Fibroblast of the aortic adventitia (primary cell): ENCODE measurements around the gene DDX51. TPM values are rescaled to one million over a fixed set of nuclear protein-coding genes. Genes with fewer than 3 reads are reported as not detected.

Experiments
- DNase-seq: peaks from one replicate; pipeline ENCODE4 v3.0.0-alpha.2; 2010; ENCODE audit warnings: low read depth
- H3K4me3 ChIP-seq: 2 replicates; pipeline ENCODE4 v1.5.1; 2011; ENCODE audit warnings: low read depth, mild to moderate bottlenecking, control low read depth, low read length, moderate library complexity
- total RNA-seq: library from RNA; depleted of rRNA; stranded (reverse); fragments of >200 nt; gene quantifications from 2 replicates; pipeline ENCODE4 v1.2.3, GENCODE V29; 2012; ENCODE audit warnings: low replicate concordance
- TF ChIP-seq, protein P1 (sequence below): IDR thresholded peaks from 2 replicates; pipeline ENCODE4 v1.5.1; 2011; ENCODE audit warnings: mild to moderate bottlenecking, low read length, control low read depth, inconsistent platforms; ENCODE audit not compliant: insufficient read depth

The DDX51 gene, protein sequence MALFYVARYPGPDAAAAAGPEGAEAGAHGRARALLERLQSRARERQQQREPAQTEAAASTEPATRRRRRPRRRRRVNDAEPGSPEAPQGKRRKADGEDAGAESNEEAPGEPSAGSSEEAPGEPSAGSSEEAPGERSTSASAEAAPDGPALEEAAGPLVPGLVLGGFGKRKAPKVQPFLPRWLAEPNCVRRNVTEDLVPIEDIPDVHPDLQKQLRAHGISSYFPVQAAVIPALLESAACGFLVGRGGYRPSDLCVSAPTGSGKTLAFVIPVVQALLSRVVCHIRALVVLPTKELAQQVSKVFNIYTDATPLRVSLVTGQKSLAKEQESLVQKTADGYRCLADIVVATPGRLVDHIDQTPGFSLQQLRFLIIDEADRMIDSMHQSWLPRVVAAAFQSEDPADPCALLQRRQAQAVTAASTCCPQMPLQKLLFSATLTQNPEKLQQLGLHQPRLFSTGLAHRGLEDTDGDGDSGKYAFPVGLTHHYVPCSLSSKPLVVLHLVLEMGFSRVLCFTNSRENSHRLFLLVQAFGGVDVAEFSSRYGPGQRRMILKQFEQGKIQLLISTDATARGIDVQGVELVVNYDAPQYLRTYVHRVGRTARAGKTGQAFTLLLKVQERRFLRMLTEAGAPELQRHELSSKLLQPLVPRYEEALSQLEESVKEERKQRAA
- 9.4 and 14.1 TPM in 2 replicates for total RNA-seq

DNA sequence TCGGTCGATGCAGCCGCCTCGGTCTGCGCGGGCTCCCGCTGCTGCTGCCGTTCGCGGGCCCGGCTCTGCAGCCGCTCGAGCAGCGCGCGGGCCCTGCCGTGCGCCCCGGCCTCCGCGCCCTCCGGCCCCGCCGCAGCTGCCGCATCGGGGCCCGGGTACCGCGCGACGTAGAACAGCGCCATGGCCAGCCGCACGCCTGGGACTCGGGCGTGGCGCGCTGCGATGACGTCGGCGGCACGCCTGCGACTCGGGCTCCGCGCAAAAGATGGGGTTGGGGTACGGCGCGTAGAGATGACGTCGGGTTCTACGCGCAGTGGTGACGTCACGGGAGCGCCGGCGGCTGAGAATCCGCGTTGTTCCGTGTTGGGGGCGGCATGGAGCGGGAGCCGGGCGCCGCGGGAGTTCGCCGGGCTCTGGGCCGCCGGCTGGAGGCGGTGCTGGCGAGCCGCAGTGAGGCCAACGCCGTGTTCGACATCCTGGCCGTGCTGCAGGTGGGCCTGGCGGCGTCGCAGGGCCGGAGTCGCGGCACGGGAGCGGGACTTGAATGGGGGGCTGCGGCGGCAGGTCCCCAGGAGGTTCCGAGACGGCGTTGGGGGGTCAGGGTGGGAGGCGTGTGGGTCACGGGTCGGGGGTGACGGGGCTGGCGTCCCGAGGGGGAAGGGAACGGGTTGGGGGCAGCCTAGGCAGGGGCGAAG is at the start of gene DDX51, which contains the start of gene NOC4L:
TSS of gene DDX51 (minus strand) at position 205 of the 695 bp plus-strand sequence. CDS start at position 182, 23 bp downstream.
TSS of gene NOC4L (plus strand) at position 343 of the 695 bp plus-strand sequence. CDS start at position 375, 32 bp downstream.
- TF ChIP-seq, protein P1, sequence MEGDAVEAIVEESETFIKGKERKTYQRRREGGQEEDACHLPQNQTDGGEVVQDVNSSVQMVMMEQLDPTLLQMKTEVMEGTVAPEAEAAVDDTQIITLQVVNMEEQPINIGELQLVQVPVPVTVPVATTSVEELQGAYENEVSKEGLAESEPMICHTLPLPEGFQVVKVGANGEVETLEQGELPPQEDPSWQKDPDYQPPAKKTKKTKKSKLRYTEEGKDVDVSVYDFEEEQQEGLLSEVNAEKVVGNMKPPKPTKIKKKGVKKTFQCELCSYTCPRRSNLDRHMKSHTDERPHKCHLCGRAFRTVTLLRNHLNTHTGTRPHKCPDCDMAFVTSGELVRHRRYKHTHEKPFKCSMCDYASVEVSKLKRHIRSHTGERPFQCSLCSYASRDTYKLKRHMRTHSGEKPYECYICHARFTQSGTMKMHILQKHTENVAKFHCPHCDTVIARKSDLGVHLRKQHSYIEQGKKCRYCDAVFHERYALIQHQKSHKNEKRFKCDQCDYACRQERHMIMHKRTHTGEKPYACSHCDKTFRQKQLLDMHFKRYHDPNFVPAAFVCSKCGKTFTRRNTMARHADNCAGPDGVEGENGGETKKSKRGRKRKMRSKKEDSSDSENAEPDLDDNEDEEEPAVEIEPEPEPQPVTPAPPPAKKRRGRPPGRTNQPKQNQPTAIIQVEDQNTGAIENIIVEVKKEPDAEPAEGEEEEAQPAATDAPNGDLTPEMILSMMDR = no peak
- peak within 1 kb of the TSS; percentile 86 for H3K4me3 ChIP-seq

DNA sequence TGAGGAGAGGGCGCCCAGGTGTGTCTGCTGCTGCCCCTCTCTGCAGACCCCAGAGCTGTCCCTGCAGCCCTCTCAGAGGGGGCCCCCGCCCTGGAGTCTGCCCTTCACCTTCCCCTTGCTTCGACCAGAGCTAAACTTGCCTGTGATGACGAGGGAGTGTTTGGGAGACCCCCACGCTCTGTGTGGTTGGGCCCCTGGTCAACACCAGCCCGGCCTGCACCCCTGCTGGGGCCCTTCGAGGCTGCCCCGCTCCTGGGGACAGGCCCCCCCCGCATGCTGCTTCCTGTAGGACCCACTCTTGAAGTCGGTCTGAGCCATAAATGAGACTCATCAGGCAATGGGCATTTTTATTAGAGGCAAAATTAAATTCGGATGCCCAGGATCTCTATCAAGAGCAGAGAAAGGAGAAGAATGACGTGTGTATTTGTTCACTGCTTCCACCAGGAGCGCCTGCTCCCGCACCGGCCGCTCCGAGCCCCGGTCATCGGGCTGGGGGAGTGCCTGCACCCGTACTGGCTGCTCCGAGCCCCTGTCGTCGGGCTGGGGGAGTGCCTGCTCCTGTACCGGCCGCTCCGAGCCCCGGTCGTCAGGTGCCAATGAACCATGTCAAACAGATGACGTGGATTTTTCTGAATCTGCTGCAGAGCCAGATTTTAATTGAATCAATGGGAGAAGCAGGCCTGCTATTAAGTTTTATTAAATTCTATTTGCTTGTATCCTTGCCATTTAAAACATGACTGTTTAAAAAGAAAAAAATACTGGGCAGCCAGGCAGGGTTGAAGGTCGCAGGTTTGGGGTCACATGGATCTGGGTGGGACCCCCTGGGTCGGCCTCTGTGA is 47.8 kb upstream of the DDX51 start:
- TF ChIP-seq, protein P1 = no peak
- H3K4me3 ChIP-seq = no peak overlapping the region
- no peak for DNase-seq

More for the DNA sequence above, at the start of gene DDX51, which contains the start of gene NOC4L:
- DNase-seq = peak; percentile 93

DNA sequence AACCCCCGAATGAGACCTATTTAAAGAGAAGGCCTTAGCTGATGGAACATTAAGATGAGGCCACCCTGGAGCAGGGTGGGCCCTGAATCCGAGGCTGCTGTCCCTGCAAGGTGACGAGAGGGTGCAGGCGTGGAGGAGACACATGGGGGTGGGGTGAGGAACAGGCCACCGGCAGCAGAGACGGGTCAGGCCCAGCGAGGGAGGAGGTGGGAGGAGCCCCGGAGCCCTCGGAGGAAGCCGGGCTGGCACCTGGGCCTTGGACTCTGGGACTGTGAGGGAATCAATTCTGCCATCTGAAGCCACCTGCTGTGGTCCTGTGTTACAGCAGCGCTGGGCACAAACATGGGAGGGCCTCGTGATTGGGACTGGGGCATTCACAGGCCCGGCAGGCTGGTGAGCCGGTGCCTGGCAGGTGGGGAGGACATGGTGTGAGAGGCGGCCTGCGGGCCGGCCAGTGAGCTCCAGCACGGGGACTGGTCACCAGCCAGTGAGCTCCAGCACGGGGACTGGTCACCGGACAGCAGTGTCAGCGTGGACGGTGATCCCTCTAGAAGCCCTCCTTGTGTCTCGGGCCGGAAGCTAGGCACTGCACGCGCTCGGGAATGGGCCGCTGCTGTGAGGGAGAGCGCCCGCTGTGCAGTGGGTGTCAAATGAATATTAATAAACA is 46.8 kb upstream of the DDX51 start:
- DNase-seq = no peak
- TF ChIP-seq, protein P1 = no peak
- no peak overlapping the region for H3K4me3 ChIP-seq

DNA sequence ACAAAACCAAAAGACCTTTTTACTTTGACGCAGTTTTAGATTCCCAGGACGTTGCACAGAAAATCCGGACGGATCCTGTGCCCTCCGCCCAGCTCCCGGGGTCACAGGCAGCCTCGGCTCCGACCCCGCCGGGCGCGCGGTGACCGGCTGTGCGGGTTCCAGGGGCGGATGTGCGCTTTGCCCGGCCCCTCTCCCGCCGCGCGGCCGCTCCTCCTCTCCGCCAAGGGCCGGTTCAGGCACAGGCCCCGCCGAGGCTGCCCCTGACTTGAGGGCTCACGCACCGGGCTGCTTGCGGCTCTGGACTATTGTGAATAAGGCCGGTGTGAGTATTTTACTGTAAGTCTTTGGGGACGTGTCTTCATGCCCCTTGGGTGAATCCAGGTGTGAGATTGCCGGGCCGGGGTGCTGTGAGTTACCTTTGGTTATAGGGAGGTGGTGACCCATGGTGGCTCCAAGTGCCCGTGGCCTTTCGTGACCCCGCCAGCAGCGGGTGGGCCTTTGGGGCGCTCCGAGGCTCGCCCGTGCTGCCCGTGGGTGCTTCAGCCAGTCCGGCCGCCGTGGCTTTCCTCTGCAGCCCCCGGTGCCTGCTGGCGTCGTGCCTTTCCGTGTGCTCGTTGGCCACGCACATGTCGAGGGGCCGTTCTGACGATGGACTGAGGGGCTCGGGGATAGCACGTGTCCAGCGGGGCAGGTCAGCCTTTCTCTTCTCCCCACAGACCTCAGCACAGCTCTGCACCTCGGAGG is 46.1 kb upstream of the DDX51 start:
- peak overlapping the region; percentile 66 for H3K4me3 ChIP-seq
- no peak for DNase-seq
- TF ChIP-seq, protein P1 = no peak

DNA sequence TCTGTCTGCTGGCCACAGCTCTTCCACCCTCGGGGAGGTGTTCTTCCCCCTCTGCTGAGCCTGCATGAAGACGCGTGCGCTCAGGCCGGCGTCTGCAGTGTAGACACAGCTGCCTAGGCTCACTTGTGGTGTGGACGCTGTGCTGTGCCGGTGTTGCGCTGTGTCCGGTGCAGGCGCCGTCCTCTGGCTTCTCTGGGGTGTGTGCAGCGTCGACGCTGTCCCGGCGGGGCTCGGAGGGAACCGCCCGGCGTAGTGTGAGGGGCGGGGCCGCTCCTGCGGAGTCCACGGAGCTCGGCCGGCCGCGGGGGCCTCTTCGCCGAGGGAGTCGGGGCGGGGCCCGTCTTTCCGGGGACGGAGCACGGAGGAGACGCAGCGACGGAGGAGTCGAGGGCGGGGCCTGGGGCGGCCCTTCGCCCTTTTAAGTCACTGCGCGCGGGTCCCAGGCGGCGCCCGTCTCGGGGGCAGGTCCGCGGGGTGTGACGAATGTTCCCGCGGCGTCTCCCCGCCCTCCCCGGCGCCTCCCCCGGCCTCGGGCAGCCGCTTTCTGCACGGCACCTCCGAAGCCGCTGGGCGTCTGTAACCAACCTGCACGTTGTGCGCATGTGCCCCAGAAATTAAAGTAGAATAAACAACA is 45.4 kb upstream of the DDX51 start:
- TF ChIP-seq, protein P1 = no peak
- peak overlapping the region; percentile 66 for H3K4me3 ChIP-seq
- DNase-seq = peak; percentile 76
